HPDE6-E6E7 (cell line): ENCODE measurements around the gene PRDM1.

ENCODE experiments used
- DNase-seq: peaks from one replicate; pipeline ENCODE4 v3.0.0; 2011; ENCODE audit warnings: missing footprints; ENCODE audit errors: extremely low spot score

Gene PRDM1

DNA sequence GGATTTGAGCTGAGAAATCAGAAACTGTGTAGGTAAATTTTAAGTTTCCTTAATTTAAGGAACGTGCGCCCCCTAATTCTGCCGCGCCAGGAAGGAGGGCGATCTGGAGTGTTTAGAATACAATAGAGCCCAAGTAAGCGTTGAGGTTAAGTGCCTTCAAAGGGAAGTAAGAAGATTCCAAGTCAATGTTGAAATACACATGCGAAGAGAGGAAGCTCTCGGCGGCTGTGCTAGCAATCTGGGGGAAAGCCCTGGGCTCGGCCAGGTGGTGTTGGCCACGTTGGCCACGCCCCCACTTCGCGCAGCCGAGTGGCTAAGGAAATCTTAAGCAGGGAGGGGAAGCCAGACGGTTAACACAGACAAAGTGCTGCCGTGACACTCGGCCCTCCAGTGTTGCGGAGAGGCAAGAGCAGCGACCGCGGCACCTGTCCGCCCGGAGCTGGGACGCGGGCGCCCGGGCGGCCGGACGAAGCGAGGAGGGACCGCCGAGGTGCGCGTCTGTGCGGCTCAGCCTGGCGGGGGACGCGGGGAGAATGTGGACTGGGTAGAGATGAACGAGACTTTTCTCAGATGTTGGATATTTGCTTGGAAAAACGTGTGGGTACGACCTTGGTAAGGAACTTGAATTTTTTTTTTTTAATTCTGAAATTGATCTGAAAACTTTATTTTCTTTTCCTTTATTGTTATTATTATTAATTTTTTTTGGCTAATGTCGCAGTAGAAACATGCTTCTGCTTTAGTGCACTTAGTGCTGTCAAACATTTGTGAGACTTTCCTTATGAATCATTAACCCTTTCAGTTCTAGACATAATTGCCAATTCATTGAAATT, at the start of gene PRDM1:
Gene PRDM1 (plus strand): TSS at position 353 of the 830 bp plus-strand sequence. CDS start 218 bp downstream, at position 571.
- DNase-seq: peak; percentile 79

DNA sequence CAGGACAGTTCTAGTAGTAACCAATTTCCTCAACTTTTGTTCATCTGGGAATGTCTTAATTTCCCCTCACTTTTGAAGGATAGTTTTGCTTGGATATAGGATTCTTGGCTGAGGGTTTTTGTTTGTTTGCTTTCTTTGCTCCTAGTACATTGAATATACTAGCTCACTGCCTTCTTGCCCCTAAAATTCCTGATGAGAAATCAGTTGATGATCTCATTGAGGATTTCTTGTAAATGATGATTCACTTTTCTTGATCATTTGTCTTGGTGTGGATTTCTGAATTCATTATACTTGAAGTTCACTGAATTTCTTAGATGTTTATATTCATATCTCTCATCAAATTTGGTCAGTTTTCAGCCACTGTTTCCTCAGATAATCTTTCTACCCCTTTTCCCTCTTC, 49.1 kb upstream of the PRDM1 start:
- DNase-seq: no peak

DNA sequence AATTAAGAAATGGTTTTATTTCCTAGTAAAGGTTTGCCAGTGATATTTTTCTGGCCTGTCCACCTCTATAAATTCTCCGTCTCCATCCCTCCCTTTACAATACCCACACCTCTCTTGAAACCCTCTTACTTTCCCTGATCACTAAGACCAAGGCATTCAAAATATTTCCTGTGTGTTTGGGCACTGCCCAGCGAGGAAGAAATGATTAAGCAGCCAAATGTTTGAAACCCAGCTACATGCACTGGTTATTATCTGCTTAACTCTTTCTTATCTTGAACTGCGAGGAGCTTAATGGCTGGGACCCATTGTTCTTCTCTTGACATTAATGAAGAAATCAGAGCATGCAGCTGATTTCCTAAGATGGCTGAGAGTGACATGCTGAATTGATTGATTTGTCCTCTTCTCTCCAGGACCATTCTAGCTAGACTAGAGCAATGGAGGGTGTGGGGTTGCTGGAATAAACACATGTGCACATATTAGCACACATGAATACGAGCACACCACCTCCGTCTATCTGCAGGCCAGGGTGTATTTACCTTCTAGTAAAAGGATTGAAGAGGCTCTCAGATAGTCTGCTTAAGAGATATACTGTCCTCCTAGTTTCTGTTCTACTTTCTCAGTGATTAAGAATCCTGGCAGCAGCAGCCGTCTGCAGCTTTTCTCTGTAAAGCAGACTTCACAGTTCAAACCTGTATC, 46.1 kb upstream of the PRDM1 start:
- no peak for DNase-seq

DNA sequence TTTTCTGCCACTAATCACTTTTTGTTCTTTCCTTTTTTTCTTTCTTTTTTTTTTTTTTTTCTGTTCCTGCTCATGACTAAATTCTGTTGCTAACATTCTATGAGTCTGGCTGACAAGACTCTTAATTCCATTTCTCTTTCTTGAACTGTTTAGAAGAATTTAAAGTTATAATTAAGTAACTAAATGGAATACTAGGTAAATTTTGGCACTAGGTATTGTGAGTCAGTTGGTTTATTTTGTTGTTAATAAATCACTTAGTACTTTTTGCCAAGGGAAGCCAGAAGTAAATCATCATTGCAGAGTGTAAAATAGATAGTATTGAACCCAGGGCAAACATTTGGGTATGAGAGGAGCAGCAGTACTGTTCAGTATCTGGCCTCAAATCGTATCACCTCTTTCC, 42.0 kb upstream of the PRDM1 start:
- DNase-seq: no peak

DNA sequence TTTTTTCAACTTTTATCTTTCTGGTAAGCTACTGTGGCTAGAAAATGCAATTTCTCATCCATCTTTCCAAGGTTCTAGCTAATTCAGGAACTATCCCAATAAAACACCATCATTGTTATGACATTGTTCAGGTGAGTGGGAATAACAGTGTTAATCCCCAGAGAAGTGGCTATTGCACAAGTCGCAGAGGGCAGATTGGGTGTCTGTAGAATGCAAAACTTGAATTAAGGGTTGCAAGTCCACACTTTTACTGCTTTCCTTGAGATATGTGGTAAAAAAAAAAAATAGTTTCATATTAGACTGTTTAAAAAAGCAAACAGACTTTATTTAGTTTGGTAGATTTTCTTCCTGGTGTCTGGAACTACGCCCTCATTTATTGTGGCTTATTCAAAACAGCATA, 41.1 kb upstream of the PRDM1 start:
- no peak for DNase-seq

DNA sequence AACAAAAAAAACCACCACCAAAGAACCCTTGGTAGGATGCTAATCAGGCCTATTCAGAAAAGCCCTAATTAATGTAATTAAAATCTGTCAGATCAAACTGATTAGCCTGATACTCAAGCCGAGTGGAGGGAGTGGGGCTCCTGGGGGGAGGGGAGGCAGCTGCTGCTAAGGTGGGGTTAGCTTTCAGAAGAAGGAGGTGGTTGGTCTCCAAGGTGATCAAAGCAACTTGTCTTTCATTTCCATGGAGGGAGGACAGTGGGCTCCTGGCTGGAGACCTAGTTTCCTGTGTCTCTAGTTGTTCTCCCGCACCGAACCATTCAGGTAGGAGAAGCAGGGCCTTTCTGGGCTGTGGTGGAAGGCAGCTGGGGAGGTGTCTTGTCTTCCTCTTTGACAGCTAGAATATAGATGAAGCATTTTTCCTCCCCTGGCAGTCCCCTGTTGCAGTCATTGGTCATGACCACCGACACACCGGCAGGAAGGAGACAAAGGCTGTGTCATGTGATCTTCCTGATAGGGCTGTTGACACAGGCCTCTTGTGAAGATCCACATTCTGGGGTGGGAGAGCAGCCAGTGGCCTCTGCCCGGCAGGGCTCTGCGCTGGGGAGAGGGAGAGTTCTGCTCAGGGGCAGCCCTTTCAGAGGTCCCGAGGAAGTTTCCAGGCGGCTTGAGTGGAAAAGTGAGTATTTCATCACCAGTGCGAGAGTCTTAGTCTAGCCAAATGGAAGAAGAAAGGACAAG, 39.9 kb upstream of the PRDM1 start:
- no peak for DNase-seq

DNA sequence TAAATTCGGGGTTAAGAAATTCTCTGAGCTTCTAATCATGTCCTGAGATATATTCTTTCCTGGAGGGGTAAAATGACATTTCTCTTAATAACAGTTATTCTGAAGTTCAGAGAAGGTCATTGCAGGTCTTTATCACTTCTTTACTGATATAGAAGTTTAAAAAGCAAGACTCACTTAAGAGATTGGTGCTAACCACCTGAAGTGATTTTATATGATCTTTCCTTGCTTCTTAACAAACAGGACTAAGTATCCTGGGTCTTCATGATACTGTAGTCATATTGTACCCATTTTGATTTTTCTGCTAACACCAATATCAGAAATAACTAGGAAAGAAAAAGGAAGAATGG, 39.3 kb upstream of the PRDM1 start:
- no peak for DNase-seq

DNA sequence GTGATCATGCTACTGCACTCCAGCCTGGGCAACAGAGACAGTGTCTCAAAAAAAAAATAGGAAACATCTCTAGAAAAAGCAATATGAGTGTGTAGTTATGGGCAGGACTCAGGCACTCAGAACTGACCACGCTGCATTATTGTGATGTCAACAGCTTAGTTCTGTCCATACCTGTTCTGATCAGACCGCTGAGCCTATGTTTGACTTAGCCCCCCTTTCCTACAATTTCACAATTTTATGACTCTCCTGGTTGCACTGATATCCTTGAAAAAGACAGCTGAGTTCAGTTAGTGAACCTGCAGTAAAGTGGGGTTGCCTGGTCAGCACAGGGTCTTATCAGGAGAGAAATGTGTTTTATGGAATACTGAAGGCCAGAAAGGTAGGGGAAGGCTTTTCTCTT, 37.8 kb upstream of the PRDM1 start:
- no peak for DNase-seq

DNA sequence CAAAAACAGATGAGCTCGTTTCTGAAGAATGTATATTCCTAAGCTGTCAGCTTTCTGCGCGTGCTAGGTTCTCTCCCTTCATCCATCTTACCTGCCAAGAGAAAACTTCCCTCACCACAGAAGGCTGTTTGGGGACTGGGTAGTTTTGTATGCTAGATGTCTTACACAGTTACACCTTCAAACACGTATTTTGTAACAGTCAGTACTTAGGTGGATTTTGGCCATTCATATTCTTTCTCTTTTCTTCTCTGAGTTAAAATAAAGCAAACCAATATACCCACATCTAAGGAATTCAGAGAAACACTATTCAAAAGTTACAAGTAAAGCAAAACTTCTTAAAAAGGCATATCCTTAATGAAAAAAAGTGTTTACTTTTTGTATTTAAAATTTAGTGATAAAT, 35.6 kb upstream of the PRDM1 start:
- DNase-seq: no peak

DNA sequence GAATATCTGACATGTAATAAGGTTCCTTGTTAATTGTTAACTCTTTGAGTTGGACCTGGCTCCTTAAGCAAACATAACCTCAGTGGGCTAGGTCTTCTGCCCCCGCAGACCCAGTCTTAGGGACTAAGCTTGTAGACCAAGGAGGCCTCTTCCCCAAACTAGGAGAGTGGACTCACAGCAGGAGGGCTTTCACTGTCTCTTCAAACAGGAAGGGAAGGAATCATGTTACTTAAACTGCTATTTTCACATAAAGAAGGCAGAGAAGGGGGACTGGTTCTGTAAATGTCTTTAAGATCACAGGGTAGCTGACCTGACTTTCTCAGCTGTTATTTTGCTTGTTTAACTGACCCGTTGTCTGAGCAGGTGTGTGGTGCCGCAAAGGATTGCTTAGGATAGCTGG, 34.9 kb upstream of the PRDM1 start:
- no peak for DNase-seq

DNA sequence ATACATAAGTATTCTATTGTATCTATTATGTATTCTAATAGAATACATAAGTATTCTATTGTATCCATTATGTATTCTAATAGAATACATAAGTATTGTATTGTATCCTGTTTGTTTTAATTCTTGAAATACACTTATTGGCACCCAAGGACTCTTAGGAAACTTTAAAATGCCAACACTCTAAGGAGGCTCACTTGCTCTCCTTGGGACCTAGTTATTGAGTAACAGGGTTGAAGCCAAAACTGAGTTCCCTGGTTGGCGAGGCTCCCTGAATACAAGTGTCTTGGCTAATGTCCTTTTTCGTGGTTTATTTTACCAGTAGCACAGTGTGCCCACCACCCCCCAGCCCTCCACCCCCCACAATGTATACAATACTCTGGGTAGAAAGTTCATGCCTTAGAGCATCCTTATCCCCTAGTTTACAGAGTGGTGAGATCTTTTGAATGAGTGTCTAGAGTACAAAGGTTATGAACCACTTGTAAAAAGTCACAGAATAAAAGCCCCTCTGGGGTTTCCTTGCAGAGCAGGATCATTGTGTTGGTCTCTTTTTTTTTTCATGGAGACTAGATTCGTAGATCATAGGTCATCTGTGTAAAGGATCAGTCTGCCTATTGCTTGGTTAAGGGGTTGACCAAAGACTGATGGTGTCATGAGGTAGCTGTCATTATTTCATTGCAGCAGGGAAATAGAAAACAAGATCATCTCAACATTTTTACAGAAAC, 32.5 kb upstream of the PRDM1 start:
- no peak for DNase-seq

DNA sequence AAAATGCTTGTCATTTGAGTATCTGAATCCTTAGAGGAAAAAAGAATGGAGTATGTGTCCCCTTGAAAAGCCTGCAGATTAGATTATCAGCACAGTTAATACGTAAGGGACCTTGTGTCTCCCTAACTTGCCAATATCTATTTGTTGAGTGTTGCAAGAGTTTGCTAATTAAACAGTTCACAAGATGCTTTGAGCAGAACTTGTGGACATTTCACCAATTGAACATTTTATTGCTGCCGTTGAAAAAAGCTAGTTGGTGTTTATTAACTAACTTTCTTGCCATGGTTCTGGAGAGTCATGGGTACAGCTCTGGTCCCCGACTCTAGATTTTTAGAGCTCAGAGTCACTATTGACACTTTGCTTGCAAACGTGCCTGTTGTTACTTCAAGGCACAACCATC, 30.6 kb upstream of the PRDM1 start:
- DNase-seq: no peak

DNA sequence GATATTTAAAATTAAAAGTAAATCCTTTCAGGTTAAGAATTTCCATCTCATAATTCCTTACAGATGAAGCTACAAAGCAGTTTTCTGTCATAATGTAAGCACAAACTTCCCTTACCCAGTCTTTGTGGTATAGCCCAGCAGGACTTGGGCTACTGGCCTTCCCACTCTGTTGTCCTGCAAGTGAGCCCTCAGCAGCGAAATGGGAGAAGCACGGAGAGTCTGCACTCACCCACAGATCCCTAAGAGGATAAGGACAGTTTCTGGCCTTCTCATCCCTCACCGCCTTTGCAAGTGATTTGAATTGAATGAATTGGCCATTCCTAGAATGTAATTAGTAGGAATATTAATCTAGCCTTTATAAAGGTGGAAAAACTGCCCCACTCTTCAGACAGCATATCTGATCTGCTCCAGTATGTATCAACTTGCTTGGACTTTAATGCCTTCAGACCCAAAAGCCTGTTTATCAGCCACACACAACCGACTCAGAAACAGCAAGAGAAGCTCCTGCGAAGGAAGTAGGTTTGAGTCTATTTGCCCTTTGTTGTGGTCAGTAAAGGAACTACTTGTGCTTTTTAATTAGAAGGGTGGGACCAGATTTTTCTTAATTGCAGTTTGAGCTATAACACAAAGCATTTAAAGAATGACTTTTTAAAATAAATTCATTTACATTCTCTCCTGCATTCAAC, 29.9 kb upstream of the PRDM1 start:
- no peak for DNase-seq

DNA sequence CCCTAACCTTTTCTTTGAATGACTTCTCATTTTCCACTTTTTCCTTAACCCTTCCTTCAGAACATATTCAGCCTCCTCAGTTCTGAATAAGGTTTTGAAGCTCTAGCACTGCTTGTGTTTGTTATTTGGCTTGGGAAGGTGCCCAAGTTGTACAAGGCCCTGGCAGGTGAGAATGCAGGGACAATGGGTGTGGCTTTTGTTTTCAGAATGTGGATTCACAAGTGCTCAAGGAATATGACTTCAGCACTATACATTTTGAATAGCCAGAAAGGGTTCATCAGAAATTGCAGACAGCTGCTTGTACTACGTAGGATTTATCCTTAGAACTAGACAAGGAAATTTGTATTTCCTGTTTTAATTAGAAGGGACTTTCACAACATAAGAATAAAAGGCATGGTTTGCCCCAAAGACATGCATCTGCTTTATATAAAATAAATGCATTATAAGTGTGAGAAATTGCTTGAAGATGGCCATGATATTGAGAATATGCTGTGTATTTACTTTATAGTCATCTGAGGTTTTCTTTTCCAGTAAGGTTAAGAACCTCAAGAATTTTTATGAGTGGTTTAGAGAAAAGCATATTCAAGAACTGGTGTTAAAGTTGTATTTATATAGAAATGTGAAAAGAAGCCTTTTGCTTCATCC, 29.3 kb upstream of the PRDM1 start:
- DNase-seq: no peak

DNA sequence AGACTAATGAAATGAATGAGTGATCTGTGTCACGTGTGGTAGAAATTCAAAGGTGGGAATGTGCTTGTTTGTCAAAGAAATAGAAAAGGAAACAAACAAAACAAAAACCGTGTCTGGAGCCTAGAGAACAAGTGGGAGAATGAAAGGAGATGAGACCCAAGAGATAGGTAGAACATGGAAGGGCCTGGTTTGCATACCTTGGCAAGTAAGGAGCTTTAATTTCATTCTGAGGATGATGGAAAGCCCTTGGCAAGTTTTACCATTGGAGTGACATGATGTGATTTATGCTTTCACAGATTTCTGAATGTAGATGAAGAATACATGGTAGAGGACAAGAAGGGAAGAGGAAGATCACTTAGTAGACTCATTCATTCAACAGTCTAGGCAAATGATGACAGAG, 26.8 kb upstream of the PRDM1 start:
- no peak for DNase-seq

DNA sequence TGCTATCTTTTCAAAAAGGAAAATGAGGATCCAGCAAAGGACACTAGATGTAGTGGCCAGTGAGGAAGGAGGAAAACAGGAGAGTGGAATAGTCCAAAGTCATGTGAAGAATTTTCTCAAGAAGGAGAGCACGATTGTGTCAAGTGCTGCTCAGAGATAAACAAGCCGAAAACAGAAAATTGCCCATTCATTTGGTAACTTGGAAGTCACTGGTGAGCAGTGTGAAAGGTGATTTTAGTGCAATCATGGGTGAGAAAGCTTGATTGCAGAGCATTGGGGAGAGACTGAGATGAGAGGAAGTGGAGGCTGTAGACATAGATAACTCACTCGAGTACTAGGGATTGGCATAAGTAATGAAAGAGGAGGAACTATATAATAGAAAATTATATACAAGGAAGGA, 26.0 kb upstream of the PRDM1 start:
- no peak for DNase-seq

DNA sequence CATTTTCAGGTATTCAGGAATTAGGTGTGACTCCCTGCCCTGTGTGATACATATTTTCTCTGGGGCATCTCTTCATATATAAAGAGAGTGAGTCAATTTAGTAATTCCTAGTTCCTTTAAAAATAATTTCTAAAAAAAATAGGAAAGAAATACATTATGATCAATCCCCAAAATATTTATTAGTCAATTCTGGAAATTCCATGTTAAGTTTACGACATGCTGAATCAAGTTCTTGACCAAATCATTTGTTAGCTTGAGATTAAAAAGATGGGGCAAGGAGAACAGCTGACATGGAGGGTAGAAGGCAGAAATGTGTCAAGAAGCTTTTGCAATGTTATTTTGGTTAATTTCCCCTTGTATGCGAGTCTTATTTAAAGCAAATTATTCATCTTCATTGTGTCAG, 22.7 kb upstream of the PRDM1 start:
- DNase-seq: peak; percentile 32

DNA sequence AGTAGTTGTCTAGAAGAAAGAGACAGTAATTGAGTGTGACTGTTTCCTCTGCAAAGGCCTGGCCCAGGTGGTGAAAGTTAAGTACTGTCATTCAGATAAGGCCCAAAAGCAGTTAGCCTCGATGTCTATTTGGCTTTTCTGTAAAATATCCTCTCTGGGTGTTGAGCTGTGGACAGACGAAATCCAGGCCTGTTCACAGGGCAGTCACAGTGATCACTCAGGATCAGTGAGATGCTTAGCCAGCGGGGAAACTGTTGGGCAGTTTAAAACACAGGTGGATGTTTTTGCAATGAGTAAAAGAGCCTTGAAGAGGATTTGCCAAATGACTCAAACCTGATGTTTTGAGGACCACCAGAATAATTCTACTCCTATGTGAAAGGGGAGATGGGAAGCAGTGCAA, 22.0 kb upstream of the PRDM1 start:
- no peak for DNase-seq

DNA sequence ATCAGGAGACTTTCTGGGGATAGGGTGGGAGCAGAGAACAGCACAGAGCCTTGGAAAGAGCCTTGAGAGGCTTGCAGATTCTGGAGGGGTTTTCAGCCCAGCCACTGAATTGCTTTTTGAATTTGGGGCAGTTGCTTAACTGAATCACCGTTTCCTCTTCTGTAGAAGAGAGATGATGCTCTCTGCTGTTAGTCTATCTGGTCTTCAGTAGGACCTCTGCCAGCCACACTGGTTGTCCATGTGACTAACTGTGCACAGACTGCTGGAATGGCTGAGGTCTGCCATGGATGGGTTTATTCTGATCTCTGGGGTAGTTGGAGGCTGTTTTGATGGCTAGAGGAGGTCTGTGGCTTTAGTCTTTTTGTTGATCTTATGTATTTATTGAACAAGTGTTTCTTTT, 21.4 kb upstream of the PRDM1 start:
- no peak for DNase-seq

DNA sequence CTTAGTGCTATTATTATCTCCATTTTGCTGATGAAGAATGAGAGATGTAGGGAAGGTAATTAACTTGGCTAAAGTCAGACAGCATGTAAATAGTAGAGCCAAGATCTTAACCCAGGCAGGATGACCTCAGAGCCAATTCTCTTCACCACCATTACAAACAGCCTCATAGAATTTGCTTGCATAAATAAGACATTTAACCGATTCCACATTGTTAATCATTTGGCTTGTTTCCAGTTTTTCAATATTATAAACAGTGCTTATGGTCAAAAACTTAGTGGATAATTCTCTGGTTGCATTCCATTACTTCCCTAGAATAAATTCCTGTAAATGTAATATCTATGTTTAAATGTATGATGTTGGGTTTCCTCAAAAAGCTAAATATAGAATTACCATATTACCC, 19.1 kb upstream of the PRDM1 start:
- no peak for DNase-seq

DNA sequence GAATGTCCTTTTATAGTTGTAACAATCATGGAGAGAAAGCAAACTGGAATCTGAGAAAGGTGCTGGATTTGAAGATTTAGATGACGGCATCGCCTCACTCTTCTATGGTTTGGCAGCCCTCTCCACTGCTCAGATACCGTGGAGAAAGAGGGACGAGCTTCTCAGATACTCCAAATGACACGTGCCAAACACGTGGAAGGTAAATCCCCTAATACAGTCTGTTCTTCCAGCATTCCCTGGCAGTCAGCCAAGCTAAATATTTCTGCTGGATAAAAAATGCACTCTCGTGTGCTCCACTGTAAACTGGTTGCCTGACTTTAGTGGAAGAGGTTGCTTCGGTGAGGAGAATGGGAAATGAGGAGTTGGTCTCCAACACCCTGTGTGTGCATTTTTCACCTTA, 16.7 kb upstream of the PRDM1 start:
- no peak for DNase-seq
